CD4-positive, alpha-beta T cell treated with Interleukin-12 subunit alpha and Interleukin-12 subunit beta, for 1 hour (primary cell): ENCODE measurements around the gene CYP1B1.
"Not testable (repeated sequence)": the region's sequence is repeated elsewhere in the genome, so short reads cannot be mapped to it uniquely, and the experiment has no call there.

Source experiments
- DNase-seq: peaks from one replicate; pipeline ENCODE4 v3.0.0-alpha.2; 2020

Gene CYP1B1

GRCh38 chr2:38098421-38099098, 22.6 kb upstream of the CYP1B1 start:
- DNase-seq = no peak

- no peak for DNase-seq
Measured at GRCh38 chr2:38097988-38098385, 22.0 kb upstream of the CYP1B1 start.

GRCh38 chr2:38097258-38097987, 21.5 kb upstream of the CYP1B1 start:
- DNase-seq = no peak

- DNase-seq = no peak
Measured at GRCh38 chr2:38095996-38096861, 20.3 kb upstream of the CYP1B1 start.

- DNase-seq = no peak
Measured at GRCh38 chr2:38095079-38095995, 19.4 kb upstream of the CYP1B1 start.

- no peak for DNase-seq
Measured at GRCh38 chr2:38093527-38094165, 17.7 kb upstream of the CYP1B1 start.

GRCh38 chr2:38092196-38092902, 16.4 kb upstream of the CYP1B1 start:
- no peak for DNase-seq

GRCh38 chr2:38091760-38092159, 15.8 kb upstream of the CYP1B1 start:
- no peak for DNase-seq

GRCh38 chr2:38090928-38091327, 15.0 kb upstream of the CYP1B1 start:
- no peak for DNase-seq

- not testable (repeated sequence) for DNase-seq
Measured at GRCh38 chr2:38090212-38090611, 14.3 kb upstream of the CYP1B1 start.

GRCh38 chr2:38085998-38086698, 10.2 kb upstream of the CYP1B1 start:
- not testable (repeated sequence) for DNase-seq

- DNase-seq = not testable (repeated sequence)
Measured at GRCh38 chr2:38084556-38084955, 8.6 kb upstream of the CYP1B1 start.

GRCh38 chr2:38082727-38083126, 6.8 kb upstream of the CYP1B1 start:
- not testable (repeated sequence) for DNase-seq

GRCh38 chr2:38080346-38080745, 4.4 kb upstream of the CYP1B1 start:
- DNase-seq = no peak

- DNase-seq = no peak
Measured at GRCh38 chr2:38079116-38080052, 3.4 kb upstream of the CYP1B1 start.

GRCh38 chr2:38077431-38077769, 1.4 kb upstream of the CYP1B1 start:
- DNase-seq = no peak

- no peak for DNase-seq
Measured at GRCh38 chr2:38076710-38077430, 919 bp upstream of the CYP1B1 start.

GRCh38 chr2:38076152-38076709, 280 bp upstream of the CYP1B1 start:
- no peak for DNase-seq
